ENCODE results near the gene ABTB2. TPM values are rescaled to one million over a fixed set of nuclear protein-coding genes. Genes with fewer than 3 reads are reported as not detected.

ABTB2 gene
- 0.73 and 0.89 TPM in 2 replicates for total RNA-seq
- long read RNA-seq, partial matches to known transcripts = 0 of 1 reads
- long read RNA-seq, other reads (novel, unspliced or antisense) = 1 of 1 reads

DNA sequence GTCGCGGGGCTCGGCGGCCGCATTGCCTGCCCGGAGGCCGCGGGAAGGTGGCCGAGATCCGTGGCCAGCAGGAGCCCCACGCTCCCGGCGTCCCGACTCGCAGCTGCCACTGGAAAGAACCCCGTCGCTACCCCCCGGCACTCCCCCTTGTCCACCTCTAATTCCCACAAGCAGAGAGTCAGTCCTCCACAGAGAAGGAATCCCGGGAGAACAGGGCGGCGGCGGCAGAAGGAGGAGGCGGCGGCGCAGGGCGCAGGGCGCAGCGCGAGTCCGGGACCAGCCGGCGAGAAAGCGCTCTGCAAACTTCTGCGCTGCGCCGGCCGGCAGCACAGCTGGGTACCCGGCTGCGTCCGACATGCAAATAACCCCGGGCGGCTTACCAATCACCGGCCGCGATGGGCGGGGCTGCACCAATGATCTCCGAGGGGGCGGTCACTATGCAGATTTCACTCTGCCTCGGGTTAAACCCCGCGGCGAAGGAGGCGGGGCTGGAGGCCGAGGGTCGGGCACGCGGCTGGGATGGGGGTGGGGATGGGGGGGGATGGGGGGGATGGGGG lies at the start of gene ABTB2:
Gene ABTB2 (minus strand): TSS at position 310 of the 557 bp plus-strand sequence.
- no peaks in the 10 kb centered on the region for H3K9me3 Mint-ChIP-seq (ENCODE audit: unreplicated experiment)
- peaks cover 53% of the 10 kb centered on the region for H3K27me3 Mint-ChIP-seq (ENCODE audit: unreplicated experiment)
- DNase-seq (ENCODE audit: extremely low spot score, unreplicated experiment) = peak; percentile 98
- H3K36me3 Mint-ChIP-seq (ENCODE audit: unreplicated experiment) = no peaks in the 10 kb centered on the region
- peak within 1 kb of the TSS; percentile 72 for H3K4me3 Mint-ChIP-seq (ENCODE audit: unreplicated experiment)
- peak within 1 kb of the TSS; percentile 41 for H3K27ac Mint-ChIP-seq (ENCODE audit: unreplicated experiment)
- H3K4me1 Mint-ChIP-seq (ENCODE audit: unreplicated experiment) = peaks cover 15% of the 10 kb centered on the region
- TF ChIP-seq, protein P1, sequence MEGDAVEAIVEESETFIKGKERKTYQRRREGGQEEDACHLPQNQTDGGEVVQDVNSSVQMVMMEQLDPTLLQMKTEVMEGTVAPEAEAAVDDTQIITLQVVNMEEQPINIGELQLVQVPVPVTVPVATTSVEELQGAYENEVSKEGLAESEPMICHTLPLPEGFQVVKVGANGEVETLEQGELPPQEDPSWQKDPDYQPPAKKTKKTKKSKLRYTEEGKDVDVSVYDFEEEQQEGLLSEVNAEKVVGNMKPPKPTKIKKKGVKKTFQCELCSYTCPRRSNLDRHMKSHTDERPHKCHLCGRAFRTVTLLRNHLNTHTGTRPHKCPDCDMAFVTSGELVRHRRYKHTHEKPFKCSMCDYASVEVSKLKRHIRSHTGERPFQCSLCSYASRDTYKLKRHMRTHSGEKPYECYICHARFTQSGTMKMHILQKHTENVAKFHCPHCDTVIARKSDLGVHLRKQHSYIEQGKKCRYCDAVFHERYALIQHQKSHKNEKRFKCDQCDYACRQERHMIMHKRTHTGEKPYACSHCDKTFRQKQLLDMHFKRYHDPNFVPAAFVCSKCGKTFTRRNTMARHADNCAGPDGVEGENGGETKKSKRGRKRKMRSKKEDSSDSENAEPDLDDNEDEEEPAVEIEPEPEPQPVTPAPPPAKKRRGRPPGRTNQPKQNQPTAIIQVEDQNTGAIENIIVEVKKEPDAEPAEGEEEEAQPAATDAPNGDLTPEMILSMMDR (IDR thresholded peaks at IDR 0.05) = no peak

DNA sequence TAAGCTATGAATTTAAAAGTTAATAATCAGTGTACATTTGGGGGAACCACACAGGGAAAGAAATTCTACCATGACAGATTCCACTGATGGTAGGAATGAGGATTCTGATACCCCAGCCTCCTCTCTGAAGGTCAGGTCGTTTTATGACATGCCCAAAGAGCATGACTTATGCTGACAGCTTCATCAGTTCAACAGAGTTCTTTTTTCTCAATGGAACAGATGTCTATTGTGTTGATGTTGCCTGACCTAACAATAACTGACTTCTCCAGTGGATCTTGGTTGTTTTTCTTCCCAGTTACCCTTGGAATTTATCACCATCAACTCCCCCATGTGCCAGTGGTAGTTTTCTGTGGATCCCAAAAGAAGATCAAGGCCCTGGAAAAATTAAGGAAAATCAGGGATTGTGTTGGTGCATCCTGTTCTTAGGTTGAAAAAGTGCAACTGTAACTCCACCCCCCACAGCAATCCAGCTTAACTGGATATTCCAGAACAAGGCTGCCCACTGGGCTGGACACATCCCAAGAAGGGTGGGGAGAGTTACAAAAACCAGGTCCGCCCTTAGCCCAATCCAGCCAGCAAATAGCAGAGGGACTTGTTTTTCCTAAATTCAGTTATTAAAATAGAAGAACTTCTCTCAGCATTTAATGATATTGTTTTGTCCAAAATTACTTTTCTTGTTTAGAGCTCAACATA lies 49.5 kb upstream of the ABTB2 start:
- TF ChIP-seq, protein P1 (IDR thresholded peaks at IDR 0.05) = no peak
- no peak overlapping the region for H3K4me3 Mint-ChIP-seq (ENCODE audit: unreplicated experiment)

DNA sequence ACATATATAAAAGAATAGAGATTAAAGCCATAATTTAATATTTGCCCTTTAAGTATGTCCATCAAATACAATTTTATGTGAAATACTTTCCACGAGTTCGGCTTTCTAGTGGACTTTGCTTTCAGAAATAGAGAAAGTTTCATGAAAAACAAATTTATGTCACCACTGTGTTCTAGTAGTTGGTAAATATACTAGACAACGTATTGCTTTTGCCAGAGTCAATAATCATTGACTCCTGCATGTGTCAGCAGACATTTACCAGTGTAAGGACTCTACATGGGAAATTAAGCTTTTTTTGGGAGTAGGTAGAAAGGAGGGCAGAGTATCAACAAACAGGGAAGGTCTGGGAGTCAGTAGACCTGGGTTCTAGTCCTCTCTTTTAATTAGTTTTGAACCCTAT lies 48.6 kb upstream of the ABTB2 start:
- TF ChIP-seq, protein P1 (IDR thresholded peaks at IDR 0.05) = no peak
- Mint-ChIP-seq H3K4me3 (ENCODE audit: unreplicated experiment) (no peak overlapping the region), H3K27ac (ENCODE audit: unreplicated experiment) (no peak overlapping the region), H3K4me1 (ENCODE audit: unreplicated experiment) (no peaks in the 10 kb centered on the region), H3K27me3 (ENCODE audit: unreplicated experiment) (peaks cover 62% of the 10 kb centered on the region), H3K9me3 (ENCODE audit: unreplicated experiment) (peaks cover 11% of the 10 kb centered on the region), H3K36me3 (ENCODE audit: unreplicated experiment) (no peaks in the 10 kb centered on the region)
- no peak for DNase-seq (ENCODE audit: extremely low spot score, unreplicated experiment)

More for the DNA sequence above, 49.5 kb upstream of the ABTB2 start:
- Mint-ChIP-seq H3K36me3 (ENCODE audit: unreplicated experiment) (no peaks in the 10 kb centered on the region), H3K9me3 (ENCODE audit: unreplicated experiment) (peaks cover 11% of the 10 kb centered on the region), H3K4me1 (ENCODE audit: unreplicated experiment) (no peaks in the 10 kb centered on the region), H3K27me3 (ENCODE audit: unreplicated experiment) (peaks cover 62% of the 10 kb centered on the region), H3K27ac (ENCODE audit: unreplicated experiment) (no peak overlapping the region)
- DNase-seq (ENCODE audit: extremely low spot score, unreplicated experiment) = no peak

DNA sequence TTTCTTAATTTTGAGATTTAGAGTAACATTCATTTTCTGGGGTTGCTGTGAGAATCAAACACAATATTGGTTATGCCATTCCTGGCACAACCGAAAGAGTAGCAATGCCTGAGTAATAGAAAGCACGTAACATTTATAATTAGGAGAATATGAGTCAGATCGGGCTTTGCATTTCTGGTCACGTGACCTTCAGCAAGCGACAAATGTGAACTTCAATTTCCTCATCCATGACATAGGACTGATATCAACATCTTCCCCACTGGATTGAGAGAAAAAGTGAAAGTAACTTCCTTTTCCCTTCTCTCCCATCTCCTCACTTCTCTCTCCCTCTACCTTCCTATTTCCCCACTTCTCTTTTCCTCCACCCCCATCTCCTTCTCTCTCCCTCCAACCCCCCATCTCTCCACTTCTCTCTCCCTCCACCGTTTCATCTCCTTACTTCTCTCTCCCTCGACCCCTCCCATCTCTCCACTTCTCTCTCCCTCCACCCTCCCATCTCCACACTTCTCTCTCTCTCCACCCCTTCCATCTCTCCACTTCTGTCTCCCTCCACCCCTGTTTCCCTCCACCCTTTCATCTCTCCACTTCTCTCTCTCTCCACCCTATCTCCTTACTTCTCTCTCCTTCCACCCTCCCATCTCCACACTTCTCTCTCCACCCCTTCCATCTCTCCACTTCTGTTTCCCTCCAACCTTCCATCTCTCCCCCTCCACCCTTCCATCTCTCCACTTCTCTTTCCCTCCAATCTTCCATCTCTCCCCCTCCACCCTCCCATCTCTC lies 47.5 kb upstream of the ABTB2 start:
- no peaks in the 10 kb centered on the region for H3K4me1 Mint-ChIP-seq (ENCODE audit: unreplicated experiment)
- peaks cover 62% of the 10 kb centered on the region for H3K27me3 Mint-ChIP-seq (ENCODE audit: unreplicated experiment)
- no peak for DNase-seq (ENCODE audit: extremely low spot score, unreplicated experiment)
- TF ChIP-seq, protein P1 (IDR thresholded peaks at IDR 0.05) = no peak
- no peak overlapping the region for H3K4me3 Mint-ChIP-seq (ENCODE audit: unreplicated experiment)
- H3K27ac Mint-ChIP-seq (ENCODE audit: unreplicated experiment) = no peak overlapping the region
- H3K36me3 Mint-ChIP-seq (ENCODE audit: unreplicated experiment) = no peaks in the 10 kb centered on the region
- H3K9me3 Mint-ChIP-seq (ENCODE audit: unreplicated experiment) = peaks cover 11% of the 10 kb centered on the region

DNA sequence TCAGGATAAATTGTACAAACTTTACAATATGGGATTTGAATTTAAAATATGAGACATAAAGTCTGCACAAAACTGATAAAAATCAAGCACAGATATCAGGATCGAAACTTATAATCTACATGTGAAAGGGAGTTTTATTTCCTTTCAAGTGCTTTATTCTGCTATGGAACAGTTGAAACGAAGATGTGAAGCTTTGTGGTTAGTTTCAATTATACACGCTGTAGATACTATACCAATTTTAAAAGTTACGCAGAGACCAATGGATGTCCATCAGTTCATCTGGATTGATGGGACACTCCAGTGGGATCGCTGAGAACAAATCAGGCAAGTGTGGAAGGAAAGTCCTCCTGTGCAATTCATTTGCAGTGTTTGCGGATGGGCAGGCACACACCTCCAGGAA lies 46.5 kb upstream of the ABTB2 start:
- DNase-seq (ENCODE audit: extremely low spot score, unreplicated experiment) = no peak
- TF ChIP-seq, protein P1 (IDR thresholded peaks at IDR 0.05) = no peak
- no peak overlapping the region for H3K4me3 Mint-ChIP-seq (ENCODE audit: unreplicated experiment)
- no peak overlapping the region for H3K27ac Mint-ChIP-seq (ENCODE audit: unreplicated experiment)
- H3K4me1 Mint-ChIP-seq (ENCODE audit: unreplicated experiment) = no peaks in the 10 kb centered on the region
- H3K9me3 Mint-ChIP-seq (ENCODE audit: unreplicated experiment) = peaks cover 6% of the 10 kb centered on the region
- peaks cover 56% of the 10 kb centered on the region for H3K27me3 Mint-ChIP-seq (ENCODE audit: unreplicated experiment)
- H3K36me3 Mint-ChIP-seq (ENCODE audit: unreplicated experiment) = no peaks in the 10 kb centered on the region
